SW480 (cell line): ENCODE results near the gene OR8U1.
"Not testable (repeated sequence)": the region's sequence is repeated elsewhere in the genome, so short reads cannot be mapped to it uniquely, and the experiment has no call there.

Source experiments
- DNase-seq: peaks from one replicate; pipeline ENCODE4 v3.0.0-alpha.2; 2016; ENCODE audit warnings: low spot score

Gene OR8U1

GRCh38 chr11:56375324-56375723, at the start of gene OR8U1:
OR8U1 (plus strand) TSS chr11:56375624; CDS start chr11:56375624, 0 bp downstream.
- no peak for DNase-seq

DNA sequence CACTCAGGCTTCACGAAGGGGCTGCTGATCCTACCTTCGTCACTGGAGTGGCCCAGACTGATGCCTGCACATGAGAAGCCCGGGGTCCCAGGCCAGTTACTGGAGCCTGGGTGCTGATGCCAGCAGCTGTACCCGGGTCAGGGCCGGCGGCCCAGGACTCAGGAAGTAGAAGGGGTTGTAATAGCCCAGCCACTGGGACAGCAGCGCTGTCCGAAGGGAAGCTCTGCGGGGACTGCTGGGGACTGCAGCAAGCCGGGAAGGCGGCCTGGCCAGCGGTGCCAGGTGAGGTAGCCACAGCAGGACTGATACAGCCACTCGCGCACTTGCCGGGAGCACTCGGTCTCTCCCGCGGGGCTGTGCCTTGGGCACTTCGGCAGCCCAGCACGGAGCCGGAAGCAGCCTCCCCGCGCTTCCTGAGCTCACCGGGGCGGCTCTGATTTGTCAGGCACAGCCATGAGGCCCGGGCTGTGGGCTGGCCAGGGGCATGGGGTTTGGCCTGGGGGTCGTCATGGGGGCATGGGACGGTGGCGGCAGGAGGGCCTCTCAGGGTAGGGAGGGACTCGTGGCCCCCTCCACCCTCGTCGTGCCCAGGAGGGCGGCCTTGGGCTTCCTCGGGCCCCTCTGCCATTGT, 43.4 kb upstream of the OR8U1 start:
- no peak for DNase-seq

DNA sequence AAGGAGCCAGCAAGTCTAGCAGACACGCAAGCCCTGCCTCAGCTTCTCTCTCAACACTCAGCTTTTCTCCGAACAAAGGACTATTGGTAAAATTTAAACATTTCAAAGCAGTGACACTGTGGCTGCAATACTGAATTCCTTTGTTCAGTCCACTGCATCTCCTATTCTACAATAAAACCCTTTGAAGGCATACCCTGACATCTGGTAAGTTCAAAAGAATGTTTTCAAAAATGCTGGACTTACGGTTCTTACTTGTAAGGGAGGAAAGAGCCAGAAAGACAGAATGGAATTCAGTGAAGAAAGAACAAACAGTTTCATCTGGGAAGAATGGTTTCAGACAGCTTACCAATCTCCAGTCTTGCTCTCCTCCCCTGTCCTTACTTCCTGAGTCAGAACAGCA, 42.3 kb upstream of the OR8U1 start:
- no peak for DNase-seq

DNA sequence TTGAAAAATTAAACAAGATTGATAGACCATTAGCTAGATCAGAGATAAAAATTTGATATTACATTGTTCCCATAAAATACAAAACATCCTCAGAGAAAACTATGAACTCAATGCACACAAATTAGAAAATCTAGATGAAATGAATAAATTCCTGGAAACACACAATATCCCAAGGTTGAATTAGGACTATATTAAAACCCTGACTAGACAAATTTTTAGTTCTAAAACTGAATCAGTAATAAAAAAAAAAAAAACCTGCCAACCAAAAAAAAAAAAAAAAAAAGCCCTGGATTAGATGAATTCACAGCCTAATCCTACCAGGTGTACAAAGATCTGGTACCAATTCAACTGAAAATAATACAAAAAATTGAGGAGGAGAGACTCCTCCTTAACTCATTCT, 35.1 kb upstream of the OR8U1 start:
- DNase-seq, result no peak

GRCh38 chr11:56345739-56346138, 29.7 kb upstream of the OR8U1 start, which contains the start of gene OR8K1:
OR8K1 (plus strand) TSS chr11:56346039; CDS start chr11:56346039, 0 bp downstream.
- no peak for DNase-seq

- DNase-seq, result no peak
These were observed 21.4 kb upstream of the OR8U1 start, which contains the start of gene OR8J1 for GRCh38 chr11:56353991-56354390. OR8J1 (plus strand) TSS chr11:56354291; CDS start chr11:56360247, 5,956 bp downstream.

GRCh38 chr11:56380120-56380519, 4.7 kb downstream of the OR8U1 start:
- DNase-seq, result no peak

- DNase-seq, result no peak
These were observed 19.0 kb downstream of the OR8U1 start for GRCh38 chr11:56394381-56394780.

DNA sequence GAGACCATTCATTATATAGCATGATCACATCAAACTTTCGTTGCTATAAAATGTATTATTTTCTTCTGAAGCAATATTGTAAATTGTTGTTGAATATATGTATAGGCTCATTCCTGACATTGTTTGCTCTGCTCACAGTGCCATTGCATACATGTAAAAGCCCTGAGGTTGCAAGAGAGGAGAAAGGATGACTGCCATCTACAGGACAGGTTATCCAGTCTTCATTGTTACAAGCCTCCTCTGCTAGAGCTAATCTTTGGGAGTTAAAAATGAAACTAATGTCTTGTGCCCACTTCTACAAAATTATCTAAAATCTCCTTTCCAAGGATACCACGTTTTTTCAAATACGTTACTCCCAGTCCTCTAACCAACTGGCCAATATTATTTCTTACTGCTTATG, 20.6 kb downstream of the OR8U1 start:
- no peak for DNase-seq

DNA sequence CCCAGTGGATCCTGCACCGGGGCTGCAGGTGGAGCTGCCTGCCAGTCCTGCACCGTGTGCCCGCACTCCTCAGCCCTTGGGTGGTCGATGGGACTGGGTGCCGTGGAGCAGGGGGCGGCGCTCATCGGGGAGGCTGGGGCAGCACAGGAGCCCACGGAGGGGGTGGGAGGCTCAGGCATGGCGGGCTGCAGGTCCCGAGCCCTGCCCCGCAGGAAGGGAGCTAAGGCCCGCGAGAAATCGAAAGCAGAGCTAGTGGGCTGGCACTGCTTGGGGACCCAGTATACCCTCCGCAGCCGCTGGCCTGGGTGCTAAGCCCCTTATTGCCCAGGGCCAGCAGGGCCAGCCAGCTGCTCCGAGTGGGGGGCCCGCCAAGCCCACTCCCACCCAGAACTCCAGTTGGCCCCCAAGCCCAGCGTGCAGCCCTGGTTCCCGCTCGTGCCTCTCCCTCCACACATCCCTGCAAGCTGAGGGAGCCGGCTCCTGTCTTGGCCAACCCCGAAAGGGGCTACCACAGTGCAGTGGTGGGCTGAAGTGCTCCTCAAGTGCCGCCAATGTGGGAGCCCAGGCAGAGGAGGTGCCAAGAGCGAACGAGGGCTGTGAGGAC, 26.5 kb downstream of the OR8U1 start:
- not testable (repeated sequence) for DNase-seq

DNA sequence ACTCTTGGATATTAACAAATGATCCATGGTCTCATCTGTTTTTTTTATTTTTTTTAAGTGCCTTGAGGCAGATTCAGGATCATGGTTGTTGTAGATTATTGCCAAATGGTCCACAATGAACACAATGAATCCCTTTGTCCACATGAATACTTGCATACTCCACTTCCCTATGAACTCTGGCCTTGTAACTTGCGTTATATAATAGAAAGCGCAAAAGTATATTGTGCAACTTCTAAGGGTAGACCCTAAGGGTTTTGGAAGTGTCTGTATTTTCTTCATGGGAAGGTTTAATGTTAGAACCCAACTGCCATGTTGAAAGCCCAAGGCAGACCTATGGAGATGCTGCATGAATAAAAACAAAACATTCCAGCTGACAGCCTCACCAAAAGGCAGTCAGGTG, 29.0 kb downstream of the OR8U1 start:
- DNase-seq, result no peak

DNA sequence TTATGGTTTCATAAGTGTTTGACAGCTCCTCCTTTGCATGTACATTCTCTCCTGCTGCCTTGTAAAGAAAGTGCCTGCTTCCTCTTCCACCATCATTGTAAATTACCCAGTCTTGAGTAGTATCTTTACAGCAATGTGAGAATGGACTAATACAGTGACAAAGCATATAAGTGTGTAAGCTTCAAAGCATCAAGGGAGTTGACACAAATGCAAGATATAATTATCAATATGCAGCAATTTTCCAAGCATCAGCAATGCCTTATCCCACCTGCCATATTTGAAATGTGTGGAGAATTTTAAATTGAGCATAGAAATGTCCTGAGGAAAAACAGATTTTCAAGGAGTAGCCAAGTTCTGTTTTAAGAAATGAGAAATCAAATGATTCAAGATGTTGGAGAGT, 35.4 kb downstream of the OR8U1 start:
- no peak for DNase-seq

DNA sequence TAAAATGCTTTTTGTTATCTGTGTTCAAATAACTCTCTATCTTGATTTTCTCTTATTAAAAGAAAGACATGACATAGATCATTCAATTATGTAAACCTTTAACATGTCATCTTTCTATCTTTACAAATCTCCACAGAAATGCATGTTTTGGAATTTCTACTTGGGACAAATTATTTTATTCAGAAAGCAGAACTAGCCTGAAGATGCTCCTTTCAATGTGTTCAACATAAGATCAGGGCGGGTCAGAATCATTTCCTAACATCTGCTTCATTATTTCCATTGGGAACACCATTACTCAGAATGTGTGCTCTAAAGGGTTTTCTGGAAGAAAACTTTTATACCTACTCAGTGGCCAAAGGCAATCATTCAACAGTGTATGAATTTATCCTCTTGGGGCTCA, 37.0 kb downstream of the OR8U1 start, which contains the start of gene OR5AL1:
Gene OR5AL1 (plus strand): TSS at position 301 of the 400 bp plus-strand sequence.
- DNase-seq, result no peak
